ENCODE results near the gene XPO4.
"Not testable (repeated sequence)": the region's sequence is repeated elsewhere in the genome, so short reads cannot be mapped to it uniquely, and the experiment has no call there.

The XPO4 gene

GRCh38 chr13:20902438-20903163, at the start of gene XPO4:
TSS of gene XPO4 (minus strand) at chr13:20902746. CDS start at chr13:20902738, 8 bp downstream.
- in situ Hi-C loops (cut with MboI; ENCODE audit: low sequenced_read_pairs, unreplicated experiment), result loop anchor here (25.0 kb wide), 1 partner anchor 715 kb away; the partner anchor contains the start of gene GJB2
- TF ChIP-seq CTCF (IDR thresholded peaks at IDR 0.05; ENCODE audit: borderline replicate concordance, control extremely low read depth, extremely low read depth, insufficient read depth, missing control alignments), result no peak
- peak; percentile 94 for DNase-seq (ENCODE audit: low spot score)

- not testable (repeated sequence) for DNase-seq (ENCODE audit: low spot score)
- in situ Hi-C loops (cut with MboI; ENCODE audit: low sequenced_read_pairs, unreplicated experiment), result loop anchor here (10.0 kb wide), 1 partner anchor 527 kb away; no protein-coding TSS in a partner anchor
These were observed 45.5 kb upstream of the XPO4 start for GRCh38 chr13:20948001-20948400.

GRCh38 chr13:20945952-20946383, 43.4 kb upstream of the XPO4 start:
- in situ Hi-C loops (cut with MboI; ENCODE audit: low sequenced_read_pairs, unreplicated experiment), result loop anchor here (10.0 kb wide), 1 partner anchor 529 kb away; no protein-coding TSS in a partner anchor
- TF ChIP-seq CTCF (IDR thresholded peaks at IDR 0.05; ENCODE audit: borderline replicate concordance, control extremely low read depth, extremely low read depth, insufficient read depth, missing control alignments), result no peak
- no peak for DNase-seq (ENCODE audit: low spot score)

GRCh38 chr13:20942938-20943559, 40.5 kb upstream of the XPO4 start:
- no peak for TF ChIP-seq CTCF (IDR thresholded peaks at IDR 0.05; ENCODE audit: borderline replicate concordance, control extremely low read depth, extremely low read depth, insufficient read depth, missing control alignments)
- DNase-seq (ENCODE audit: low spot score), result no peak
- in situ Hi-C loops (cut with MboI; ENCODE audit: low sequenced_read_pairs, unreplicated experiment), result loop anchor here (10.0 kb wide), 1 partner anchor 532 kb away; no protein-coding TSS in a partner anchor

GRCh38 chr13:20940511-20940910, 38.0 kb upstream of the XPO4 start:
- in situ Hi-C loops (cut with MboI; ENCODE audit: low sequenced_read_pairs, unreplicated experiment), result loop anchor here (10.0 kb wide), 1 partner anchor 534 kb away; no protein-coding TSS in a partner anchor
- DNase-seq (ENCODE audit: low spot score), result not testable (repeated sequence)

- no peak for TF ChIP-seq CTCF (IDR thresholded peaks at IDR 0.05; ENCODE audit: borderline replicate concordance, control extremely low read depth, extremely low read depth, insufficient read depth, missing control alignments)
- DNase-seq (ENCODE audit: low spot score), result no peak
- in situ Hi-C loops (cut with MboI; ENCODE audit: low sequenced_read_pairs, unreplicated experiment), result loop anchor here (10.0 kb wide), 1 partner anchor 535 kb away; no protein-coding TSS in a partner anchor
These were observed 37.5 kb upstream of the XPO4 start for GRCh38 chr13:20940083-20940482.

GRCh38 chr13:20939662-20940061, 37.1 kb upstream of the XPO4 start:
- TF ChIP-seq CTCF (IDR thresholded peaks at IDR 0.05; ENCODE audit: borderline replicate concordance, control extremely low read depth, extremely low read depth, insufficient read depth, missing control alignments), result no peak
- DNase-seq (ENCODE audit: low spot score), result no peak
- in situ Hi-C loops (cut with MboI; ENCODE audit: low sequenced_read_pairs, unreplicated experiment), result loop anchor here (10.0 kb wide), 1 partner anchor 535 kb away; no protein-coding TSS in a partner anchor
